Stimulated activated CD4-positive, alpha-beta T cell treated with anti-CD3 and anti-CD28 coated beads, Interleukin-1b, Interleukin-23, amount 100 ng/mL, for 24 hours (primary cell): ENCODE measurements around the gene SLC22A23.

Source experiments
- DNase-seq, 4 experiments: peaks; one replicate each; pipeline ENCODE4 v3.0.0-alpha.2; 2020; ENCODE audit warnings: low read depth in 4 of 4, low spot score in 1 of 4

The SLC22A23 gene

GRCh38 chr6:3473773-3474172, 16.9 kb upstream of the SLC22A23 start:
- DNase-seq = no peak

- no peak for DNase-seq
Measured at GRCh38 chr6:3471711-3472110, 14.9 kb upstream of the SLC22A23 start.

- DNase-seq = no peak
Measured at GRCh38 chr6:3471286-3471685, 14.4 kb upstream of the SLC22A23 start.

GRCh38 chr6:3468585-3468984, 11.7 kb upstream of the SLC22A23 start:
- no peak for DNase-seq

- no peak for DNase-seq
Measured at GRCh38 chr6:3467996-3468395, 11.1 kb upstream of the SLC22A23 start.

DNA sequence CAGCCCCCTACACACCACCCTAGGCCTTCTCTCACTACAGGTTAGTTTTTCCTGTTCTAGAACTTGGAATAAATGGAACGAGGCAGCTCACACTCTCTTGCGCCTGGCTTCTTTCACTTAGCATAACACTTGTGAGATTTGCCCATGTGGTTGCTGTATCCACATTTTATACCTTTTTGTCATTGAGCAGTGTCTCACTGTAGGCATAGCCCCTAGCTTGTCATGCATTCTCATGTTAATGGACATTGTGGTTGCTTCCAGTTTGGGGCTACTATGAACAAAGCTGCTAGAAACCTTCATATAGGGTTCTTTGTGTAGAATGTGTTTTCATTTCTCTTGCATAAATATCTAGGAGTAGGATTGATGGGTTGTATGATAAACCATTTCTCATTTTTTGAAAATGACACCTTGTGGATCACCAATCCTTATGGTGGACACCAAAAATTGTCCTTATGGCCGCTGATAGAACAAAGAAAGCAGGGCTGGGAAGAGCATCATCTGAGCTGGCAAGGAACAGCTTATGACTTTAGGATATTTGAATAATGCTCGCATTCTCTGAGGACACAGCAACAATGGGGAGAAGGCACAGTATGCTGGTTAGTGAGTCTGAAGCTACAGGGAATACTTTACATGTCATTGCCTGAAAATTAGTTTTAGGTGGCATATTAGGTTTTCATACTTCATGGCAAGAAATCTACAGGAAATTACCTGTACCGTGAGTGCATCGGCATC, 9.8 kb upstream of the SLC22A23 start:
- DNase-seq = no peak

GRCh38 chr6:3460253-3460652, 3.4 kb upstream of the SLC22A23 start:
- no peak for DNase-seq

DNA sequence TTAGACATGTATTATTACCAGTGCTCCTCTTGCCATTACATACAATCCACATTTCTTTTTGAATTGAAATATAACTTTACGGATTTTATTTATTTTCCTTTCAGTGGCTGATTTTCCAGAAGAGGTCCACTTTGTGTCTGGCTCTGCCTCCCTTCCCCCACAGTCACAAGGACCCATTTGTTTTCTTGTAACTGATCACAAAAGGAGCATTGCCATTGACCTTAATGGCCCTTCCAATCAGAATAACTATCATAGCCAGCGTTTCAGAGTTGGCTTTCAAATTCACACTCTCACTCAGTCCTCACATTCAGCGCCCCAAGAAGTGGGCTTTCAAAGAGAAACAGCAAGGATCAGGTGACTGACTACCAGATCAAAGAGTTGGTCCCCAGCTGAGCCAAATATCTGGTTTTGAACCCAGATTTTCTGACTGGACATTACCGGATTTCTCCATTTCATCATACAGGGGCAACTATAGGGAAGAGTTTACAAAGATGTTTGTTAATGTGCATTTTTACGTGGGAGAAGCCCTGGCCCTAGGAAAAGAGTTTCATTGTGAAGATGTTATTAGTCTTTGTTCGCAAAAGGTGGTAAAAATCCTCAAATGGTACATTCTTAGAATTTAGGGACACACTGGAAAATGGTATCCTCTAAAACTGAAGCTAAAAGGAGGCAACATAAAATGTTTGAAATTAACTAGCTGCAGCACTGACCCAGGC, 2.0 kb upstream of the SLC22A23 start:
- no peak for DNase-seq

DNA sequence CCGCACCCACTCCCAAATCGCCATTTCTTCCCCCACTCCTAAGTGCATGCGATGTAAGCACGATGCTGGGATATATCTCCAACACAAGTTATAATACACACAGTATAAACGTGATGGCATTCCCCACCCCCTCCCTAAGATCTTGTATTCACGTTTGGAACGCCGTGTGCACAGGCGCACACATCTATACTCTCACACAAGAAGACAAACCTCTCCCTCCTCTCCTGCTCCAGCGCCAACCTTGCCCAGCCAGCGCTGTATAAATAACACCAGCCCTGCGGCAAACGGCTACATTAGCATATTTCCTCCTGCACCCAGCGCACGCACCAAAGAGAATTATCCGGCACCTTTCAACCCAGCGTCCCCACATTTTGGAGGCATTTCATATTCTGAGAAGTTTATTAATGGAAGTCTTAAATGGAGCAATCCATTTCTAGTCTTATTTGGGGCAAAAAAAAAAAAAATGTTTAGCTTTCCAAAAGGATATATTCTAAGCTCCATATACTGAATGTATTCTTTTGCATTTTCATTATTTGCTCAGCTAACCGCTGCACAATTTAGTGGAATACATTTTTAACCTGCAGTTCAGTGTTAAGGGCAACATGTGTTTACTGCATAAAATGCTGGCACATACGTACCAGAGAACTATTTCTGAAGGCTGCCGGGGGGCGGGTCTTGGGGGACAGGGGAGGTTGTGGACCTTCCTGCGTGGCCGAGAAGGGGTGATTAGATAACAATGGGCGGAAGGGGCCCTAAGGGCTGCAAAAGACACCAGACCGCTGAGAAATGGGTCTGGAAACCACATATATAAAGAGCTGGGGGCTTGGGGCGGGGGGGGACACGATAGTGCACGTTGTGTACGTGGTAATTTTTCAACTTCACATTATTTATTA, 1.1 kb upstream of the SLC22A23 start:
- no peak for DNase-seq

DNA sequence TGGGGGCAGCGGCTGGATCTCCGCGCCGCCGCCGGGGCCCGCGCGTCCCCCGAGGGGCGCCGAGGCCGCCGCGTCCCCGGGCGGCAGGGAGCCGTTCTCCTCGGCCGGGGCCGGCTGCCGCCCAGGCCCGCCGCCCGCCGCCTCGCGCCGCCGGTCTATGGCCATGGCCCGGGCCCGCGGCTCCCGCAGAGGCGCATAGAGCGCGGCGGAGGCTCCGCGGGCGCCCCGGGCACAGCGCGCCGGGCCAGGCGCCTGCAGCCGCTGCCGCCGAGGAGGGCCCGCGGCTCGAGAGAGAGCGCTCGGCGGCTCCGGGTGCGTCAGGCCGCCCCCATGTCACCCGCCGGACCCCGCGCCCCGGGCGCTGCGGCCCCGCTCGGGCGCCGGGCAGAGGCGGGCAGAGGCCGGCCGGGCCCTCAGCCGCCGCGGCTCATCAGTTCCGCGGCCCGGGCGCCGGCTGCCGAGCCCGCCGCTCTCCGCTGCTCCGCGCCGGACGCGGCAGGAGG, 404 bp downstream of the SLC22A23 start:
- DNase-seq = no peak

GRCh38 chr6:3455569-3456394, 1.1 kb downstream of the SLC22A23 start:
- no peak for DNase-seq

DNA sequence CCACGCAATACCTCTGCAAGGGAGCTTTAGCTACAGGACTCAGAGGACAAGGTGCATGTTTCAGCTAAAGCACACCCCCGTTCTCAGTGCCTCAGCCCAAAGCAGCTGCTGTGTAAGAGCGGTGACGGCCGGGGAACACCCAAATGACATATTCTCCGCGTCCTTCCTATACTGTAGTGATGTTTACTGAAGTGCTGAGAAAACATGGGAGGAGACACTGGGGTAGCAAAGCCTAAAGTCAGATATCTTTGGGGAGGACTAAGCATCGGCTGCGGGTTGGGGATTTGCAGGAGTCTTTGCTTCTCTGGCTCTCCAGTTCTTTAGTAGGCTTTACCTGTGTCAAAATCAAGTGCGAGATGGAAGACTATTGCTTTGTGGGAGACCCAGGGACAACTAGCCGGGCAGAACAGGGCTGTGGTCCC, 1.7 kb downstream of the SLC22A23 start:
- no peak for DNase-seq

- no peak for DNase-seq
Measured at GRCh38 chr6:3454273-3455010, 2.4 kb downstream of the SLC22A23 start.

DNA sequence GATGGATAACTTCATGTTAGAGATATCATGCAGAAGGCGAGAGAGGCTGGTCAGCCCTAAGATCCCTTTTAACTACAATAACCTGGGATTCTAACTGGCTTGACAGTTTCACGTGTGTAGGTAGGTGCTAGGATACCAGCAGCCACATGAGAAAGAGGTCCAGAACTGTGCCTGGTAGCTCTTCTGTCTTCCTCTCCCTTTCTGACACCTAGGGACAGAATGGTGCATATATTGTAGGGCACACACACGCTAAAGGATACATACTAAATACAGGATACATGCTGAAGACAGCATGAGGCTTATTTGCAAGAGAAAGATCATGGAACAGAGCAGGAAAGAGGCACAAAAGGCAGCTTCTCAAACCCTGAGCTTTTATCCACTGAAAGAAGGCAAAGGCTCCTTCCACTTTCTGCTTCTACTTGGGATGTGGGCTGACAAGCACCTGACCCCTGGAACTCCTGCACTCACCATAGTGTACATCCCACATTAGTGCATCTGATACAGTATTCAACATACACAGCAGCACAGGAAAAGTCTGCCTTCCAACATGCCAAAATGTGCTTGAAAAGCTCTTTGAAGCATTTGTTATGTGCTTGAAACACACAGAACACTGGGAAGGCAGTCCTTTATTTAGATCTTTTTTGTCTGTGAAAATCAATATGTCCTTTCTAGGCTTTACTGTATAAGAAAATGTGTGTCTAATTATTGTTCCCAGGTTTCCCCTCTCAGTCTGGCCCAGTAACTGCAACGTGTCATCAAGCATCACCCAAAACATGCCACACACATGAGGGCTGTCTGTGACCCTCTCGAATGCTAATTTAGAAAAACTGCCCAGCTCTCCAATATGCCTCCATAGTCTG, 3.2 kb downstream of the SLC22A23 start:
- DNase-seq = no peak

- DNase-seq = no peak
Measured at GRCh38 chr6:3451498-3451897, 5.4 kb downstream of the SLC22A23 start.

DNA sequence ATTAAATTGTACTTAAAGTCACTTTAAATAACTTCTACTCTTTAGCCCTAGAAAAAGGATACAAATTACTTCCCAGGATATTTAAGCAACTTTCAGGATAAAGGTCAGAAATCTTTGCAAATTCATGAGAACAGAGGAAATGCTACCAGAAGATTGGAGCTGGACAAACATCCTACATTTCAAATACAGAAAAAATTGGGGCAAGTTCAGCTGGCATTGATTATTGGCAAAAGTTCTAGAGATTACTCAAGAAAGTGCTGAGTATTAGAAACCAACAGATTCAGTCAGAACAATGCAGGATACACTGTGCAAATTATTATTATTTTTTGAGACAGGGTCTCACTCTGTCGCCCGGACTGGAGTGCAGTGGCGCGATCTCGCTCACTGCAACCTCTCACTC, 6.0 kb downstream of the SLC22A23 start:
- DNase-seq = no peak

DNA sequence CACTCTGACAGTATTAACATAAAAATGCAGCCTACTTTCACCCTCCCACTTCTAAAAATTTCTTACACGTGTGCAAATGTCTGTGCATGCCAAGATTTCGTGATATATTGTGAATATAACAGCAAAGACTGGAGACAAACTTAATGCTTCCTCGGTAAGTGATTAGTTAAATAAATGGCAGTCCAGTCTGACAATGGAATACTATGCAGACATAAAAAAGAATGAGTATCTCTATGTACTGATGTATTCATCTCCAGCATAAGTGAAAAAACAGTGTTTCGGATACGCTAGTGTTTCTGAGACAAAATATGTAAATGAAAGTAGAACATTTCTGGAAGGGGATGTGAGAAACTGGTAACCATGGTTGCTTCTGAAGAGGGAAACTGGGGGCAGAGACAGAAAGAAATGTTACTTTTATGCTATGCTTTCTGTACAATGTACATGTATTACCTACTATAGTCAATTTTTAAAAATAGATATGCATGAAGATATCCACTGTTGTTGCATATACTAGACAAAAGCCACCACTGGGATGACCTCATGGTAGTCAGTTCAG, 7.0 kb downstream of the SLC22A23 start:
- DNase-seq = no peak

GRCh38 chr6:3449321-3449720, 7.5 kb downstream of the SLC22A23 start:
- no peak for DNase-seq

GRCh38 chr6:3447005-3447404, 9.8 kb downstream of the SLC22A23 start:
- no peak for DNase-seq
